ENCODE results near the gene INSIG2. TPM values are rescaled to one million over a fixed set of nuclear protein-coding genes. Genes with fewer than 3 reads are reported as not detected.

The INSIG2 gene
- total and polyA plus RNA-seq, 2 experiments from 2014 or later = 8.1 to 15.1 TPM

DNA sequence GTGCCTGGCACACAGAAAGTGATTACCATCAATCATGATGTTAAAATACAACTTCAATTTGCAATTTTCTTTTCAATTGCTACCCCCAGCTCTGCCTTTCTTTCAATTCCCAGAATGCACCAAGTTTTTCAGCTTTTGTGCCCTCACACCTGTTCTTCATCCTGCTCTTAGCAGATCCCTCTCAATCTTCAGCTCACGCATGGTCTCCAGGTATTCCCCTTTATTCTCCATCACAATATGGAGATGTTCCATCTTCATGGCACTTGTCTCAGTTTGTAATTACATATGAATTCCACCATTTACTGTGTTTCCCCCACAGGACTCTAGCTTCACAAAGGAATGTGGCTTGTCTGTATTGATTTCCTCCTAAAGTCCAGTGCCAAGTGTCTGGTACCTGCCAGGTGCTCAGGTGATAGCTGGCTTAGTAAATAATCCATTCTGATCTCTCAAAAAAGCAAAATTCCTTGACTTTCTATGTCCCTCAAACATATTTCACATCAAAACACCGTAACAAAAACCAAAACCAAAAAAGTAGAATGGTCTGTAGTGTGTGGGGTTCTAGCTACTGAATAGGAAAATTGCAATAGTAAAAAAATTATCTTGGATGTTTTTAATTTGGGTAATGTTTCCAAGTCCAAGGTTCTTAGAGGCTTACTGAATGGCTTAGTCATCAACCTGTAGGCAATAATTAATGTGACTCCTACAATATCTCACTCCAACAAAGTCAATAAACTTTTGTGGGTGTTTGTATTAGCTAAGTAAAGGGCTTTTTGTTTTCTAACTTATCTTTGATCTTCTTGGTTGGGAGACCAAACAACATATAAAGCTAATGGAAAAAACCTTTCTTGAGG lies 2.9 kb upstream of the INSIG2 start:
- Mint-ChIP-seq H3K9me3 (no peaks in the 10 kb centered on the region), H3K27me3 (ENCODE audit: insufficient read depth, low read depth, poor library complexity) (peaks cover 8% of the 10 kb centered on the region), H3K27ac (no peak overlapping the region), H3K36me3 (ENCODE audit: low read depth) (no peaks in the 10 kb centered on the region), H3K4me1 (peaks cover 29% of the 10 kb centered on the region), H3K4me3 (no peak overlapping the region)
- no peak overlapping the region for H2AFZ ChIP-seq
- H3K27ac ChIP-seq (ENCODE audit: low read depth) = no peak overlapping the region
- H3K9me2 ChIP-seq (ENCODE audit: insufficient read depth) = no peaks in the 10 kb centered on the region
- DNase-seq (ENCODE audit: low spot score) (no peak), ATAC-seq (no peak)
- no peaks in the 10 kb centered on the region for H3K27me3 ChIP-seq (ENCODE audit: insufficient read depth)
- H3K4me2 ChIP-seq = no peak overlapping the region
- peaks cover 35% of the 10 kb centered on the region for H3K4me1 ChIP-seq (ENCODE audit: insufficient read depth)
- no peaks in the 10 kb centered on the region for H3F3A ChIP-seq (replicated peaks; ENCODE audit: low read depth)
- H3K36me3 ChIP-seq (ENCODE audit: insufficient read depth) = no peaks in the 10 kb centered on the region
- H3K79me2 ChIP-seq (replicated peaks; ENCODE audit: insufficient read depth) = peaks cover 20% of the 10 kb centered on the region
- no peaks in the 10 kb centered on the region for H4K20me1 ChIP-seq (replicated peaks; ENCODE audit: insufficient read depth)
- TF ChIP-seq CREB1 (CRISPR knock-in tag; IDR thresholded peaks at IDR 0.05; ENCODE audit: low read depth) (no peak), NANOG (IDR thresholded peaks at IDR 0.05; ENCODE audit: borderline replicate concordance) (no peak), JUNB (IDR thresholded peaks at IDR 0.05; ENCODE audit: unreplicated experiment) (no peak), ZNF114 (CRISPR knock-in tag; IDR thresholded peaks at IDR 0.05) (no peak), STAT1 (IDR thresholded peaks at IDR 0.05; ENCODE audit: unreplicated experiment) (no peak), POLR2AphosphoS5 (IDR thresholded peaks at IDR 0.05; ENCODE audit: low read depth) (no peak), EZH2 (IDR thresholded peaks at IDR 0.05; ENCODE audit: low read depth, unreplicated experiment) (no peak), EZH2phosphoT487 (IDR thresholded peaks at IDR 0.05; ENCODE audit: unreplicated experiment) (no peak), ZNF331 (CRISPR knock-in tag; IDR thresholded peaks at IDR 0.05; ENCODE audit: low read depth) (no peak)
- TF ChIP-seq, protein P1, sequence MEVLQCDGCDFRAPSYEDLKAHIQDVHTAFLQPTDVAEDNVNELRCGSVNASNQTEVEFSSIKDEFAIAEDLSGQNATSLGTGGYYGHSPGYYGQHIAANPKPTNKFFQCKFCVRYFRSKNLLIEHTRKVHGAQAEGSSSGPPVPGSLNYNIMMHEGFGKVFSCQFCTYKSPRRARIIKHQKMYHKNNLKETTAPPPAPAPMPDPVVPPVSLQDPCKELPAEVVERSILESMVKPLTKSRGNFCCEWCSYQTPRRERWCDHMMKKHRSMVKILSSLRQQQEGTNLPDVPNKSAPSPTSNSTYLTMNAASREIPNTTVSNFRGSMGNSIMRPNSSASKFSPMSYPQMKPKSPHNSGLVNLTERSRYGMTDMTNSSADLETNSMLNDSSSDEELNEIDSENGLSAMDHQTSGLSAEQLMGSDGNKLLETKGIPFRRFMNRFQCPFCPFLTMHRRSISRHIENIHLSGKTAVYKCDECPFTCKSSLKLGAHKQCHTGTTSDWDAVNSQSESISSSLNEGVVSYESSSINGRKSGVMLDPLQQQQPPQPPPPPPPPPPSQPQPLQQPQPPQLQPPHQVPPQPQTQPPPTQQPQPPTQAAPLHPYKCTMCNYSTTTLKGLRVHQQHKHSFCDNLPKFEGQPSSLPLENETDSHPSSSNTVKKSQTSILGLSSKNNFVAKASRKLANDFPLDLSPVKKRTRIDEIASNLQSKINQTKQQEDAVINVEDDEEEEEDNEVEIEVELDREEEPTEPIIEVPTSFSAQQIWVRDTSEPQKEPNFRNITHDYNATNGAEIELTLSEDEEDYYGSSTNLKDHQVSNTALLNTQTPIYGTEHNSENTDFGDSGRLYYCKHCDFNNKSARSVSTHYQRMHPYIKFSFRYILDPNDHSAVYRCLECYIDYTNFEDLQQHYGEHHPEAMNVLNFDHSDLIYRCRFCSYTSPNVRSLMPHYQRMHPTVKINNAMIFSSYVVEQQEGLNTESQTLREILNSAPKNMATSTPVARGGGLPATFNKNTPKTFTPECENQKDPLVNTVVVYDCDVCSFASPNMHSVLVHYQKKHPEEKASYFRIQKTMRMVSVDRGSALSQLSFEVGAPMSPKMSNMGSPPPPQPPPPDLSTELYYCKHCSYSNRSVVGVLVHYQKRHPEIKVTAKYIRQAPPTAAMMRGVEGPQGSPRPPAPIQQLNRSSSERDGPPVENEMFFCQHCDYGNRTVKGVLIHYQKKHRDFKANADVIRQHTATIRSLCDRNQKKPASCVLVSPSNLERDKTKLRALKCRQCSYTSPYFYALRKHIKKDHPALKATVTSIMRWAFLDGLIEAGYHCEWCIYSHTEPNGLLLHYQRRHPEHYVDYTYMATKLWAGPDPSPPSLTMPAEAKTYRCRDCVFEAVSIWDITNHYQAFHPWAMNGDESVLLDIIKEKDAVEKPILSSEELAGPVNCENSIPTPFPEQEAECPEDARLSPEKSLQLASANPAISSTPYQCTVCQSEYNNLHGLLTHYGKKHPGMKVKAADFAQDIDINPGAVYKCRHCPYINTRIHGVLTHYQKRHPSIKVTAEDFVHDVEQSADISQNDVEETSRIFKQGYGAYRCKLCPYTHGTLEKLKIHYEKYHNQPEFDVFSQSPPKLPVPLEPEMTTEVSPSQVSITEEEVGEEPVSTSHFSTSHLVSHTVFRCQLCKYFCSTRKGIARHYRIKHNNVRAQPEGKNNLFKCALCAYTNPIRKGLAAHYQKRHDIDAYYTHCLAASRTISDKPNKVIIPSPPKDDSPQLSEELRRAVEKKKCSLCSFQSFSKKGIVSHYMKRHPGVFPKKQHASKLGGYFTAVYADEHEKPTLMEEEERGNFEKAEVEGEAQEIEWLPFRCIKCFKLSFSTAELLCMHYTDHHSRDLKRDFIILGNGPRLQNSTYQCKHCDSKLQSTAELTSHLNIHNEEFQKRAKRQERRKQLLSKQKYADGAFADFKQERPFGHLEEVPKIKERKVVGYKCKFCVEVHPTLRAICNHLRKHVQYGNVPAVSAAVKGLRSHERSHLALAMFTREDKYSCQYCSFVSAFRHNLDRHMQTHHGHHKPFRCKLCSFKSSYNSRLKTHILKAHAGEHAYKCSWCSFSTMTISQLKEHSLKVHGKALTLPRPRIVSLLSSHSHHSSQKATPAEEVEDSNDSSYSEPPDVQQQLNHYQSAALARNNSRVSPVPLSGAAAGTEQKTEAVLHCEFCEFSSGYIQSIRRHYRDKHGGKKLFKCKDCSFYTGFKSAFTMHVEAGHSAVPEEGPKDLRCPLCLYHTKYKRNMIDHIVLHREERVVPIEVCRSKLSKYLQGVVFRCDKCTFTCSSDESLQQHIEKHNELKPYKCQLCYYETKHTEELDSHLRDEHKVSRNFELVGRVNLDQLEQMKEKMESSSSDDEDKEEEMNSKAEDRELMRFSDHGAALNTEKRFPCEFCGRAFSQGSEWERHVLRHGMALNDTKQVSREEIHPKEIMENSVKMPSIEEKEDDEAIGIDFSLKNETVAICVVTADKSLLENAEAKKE (CRISPR knock-in tag; IDR thresholded peaks at IDR 0.05) = no peak
- TF ChIP-seq, protein P2, sequence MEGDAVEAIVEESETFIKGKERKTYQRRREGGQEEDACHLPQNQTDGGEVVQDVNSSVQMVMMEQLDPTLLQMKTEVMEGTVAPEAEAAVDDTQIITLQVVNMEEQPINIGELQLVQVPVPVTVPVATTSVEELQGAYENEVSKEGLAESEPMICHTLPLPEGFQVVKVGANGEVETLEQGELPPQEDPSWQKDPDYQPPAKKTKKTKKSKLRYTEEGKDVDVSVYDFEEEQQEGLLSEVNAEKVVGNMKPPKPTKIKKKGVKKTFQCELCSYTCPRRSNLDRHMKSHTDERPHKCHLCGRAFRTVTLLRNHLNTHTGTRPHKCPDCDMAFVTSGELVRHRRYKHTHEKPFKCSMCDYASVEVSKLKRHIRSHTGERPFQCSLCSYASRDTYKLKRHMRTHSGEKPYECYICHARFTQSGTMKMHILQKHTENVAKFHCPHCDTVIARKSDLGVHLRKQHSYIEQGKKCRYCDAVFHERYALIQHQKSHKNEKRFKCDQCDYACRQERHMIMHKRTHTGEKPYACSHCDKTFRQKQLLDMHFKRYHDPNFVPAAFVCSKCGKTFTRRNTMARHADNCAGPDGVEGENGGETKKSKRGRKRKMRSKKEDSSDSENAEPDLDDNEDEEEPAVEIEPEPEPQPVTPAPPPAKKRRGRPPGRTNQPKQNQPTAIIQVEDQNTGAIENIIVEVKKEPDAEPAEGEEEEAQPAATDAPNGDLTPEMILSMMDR (conservative IDR thresholded peaks at IDR 0.05; ENCODE audit: low read depth in 2 of 2) = no peak
- TF ChIP-seq, protein P3, sequence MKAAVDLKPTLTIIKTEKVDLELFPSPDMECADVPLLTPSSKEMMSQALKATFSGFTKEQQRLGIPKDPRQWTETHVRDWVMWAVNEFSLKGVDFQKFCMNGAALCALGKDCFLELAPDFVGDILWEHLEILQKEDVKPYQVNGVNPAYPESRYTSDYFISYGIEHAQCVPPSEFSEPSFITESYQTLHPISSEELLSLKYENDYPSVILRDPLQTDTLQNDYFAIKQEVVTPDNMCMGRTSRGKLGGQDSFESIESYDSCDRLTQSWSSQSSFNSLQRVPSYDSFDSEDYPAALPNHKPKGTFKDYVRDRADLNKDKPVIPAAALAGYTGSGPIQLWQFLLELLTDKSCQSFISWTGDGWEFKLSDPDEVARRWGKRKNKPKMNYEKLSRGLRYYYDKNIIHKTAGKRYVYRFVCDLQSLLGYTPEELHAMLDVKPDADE (IDR thresholded peaks at IDR 0.05) = no peak
- no peak overlapping the region for H3K4me3 ChIP-seq

Data from GM23338 (cell line).